Stimulated activated CD8-positive, alpha-beta memory T cell treated with anti-CD3 and anti-CD28 coated beads, Interleukin-15, amount 100 ng/mL, for 4 hours (primary cell): ENCODE measurements around the gene VWF.
"Not testable (repeated sequence)": the region's sequence is repeated elsewhere in the genome, so short reads cannot be mapped to it uniquely, and the experiment has no call there.

Experiments used
- DNase-seq, 2 donors: peaks; one replicate each; pipeline ENCODE4 v3.0.0-alpha.2; 2020; ENCODE audit warnings: low read depth in 2 of 2

VWF gene

DNA sequence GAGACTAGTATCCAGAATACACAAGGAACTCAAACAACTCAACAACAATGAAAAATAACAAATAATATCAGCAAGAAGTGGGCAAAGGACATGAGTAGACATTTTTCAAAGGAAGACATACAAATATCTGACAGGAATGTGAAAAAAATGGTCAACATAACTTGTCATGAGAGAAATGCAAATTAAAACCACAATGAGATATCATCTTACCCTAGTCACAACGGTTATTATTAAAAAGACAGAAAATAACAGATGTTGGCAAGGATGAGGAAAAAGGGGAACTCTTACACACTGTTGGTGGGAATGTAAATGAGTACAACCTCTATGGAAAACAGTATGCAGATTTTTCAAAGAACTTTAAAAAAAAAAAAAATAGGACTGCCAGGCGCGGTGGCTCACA lies 20.4 kb downstream of the VWF start:
- no peak for DNase-seq

DNA sequence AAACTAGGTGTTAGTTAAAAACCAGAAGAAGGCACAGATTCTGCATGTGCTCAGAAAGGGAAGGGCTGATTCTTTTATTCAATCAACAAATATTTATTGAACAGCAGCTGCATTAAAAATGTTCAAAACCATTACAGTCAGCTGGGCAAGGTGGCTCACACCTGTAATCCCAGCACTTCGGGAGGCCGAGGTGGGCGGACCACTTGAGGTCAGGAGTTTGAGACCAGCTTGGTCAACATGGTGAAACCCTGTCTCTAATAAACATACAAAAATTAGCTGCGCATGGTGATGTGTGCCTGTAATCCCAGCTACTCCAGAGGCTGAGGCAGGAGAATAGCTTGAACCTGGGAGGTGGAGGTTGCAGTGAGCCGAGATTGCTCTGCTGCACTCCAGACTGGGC lies 22.4 kb downstream of the VWF start:
- not testable (repeated sequence) for DNase-seq

DNA sequence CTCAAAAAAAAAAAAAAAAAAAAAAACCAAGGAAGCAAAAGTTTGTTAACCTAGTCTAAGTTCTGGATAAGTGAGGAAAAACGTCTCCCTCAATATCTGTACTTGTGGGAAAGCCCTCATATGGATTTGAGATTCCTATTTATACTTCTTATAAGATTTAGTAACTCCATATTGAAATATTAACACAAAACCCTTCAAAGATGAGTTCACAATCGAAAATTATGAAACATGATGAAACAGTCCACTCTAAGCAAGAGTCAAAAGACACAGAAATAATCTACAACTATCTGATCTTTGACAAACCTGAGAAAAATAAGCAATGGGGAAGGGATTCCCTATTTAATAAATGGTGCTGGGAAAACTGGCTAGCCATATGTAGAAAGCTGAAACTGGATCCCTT lies 25.2 kb downstream of the VWF start:
- DNase-seq = no peak

DNA sequence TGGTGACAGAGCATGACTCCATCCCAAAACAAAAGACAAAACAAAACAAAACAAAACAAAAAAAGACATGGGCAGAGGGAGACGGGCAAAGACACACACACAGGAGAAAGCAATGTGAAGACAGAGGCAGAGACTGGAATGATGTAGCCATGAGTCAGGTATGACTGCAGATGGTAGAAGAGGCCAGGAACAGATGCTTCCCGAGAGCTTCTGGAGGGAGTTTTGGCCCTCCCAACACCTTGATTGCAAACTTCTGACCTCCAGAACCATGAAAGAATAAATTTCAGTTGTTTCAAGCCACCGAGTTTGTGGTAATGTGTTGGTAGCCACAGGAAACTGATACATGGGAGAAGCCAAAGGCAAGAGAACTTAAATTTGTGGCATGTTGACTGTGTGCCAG lies 27.1 kb downstream of the VWF start:
- no peak for DNase-seq

DNA sequence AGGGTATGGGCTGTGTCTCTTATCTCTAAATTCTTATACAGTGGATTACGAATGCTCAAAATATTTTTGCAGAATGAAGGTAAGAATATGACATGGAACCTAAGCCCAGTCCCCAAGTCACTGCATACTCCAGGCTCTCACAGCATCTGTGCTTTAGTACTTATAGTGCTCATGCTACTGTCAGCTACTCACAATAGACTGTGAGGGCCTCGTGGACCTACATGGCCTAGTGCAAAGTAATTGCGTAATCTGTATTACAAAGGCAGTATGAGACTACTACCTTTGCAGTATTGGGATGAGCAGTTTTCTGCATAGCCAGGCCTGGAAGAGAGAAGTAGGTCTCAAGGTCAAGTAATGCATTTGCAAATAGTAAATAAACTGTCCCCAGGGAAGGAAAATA lies 27.9 kb downstream of the VWF start:
- no peak for DNase-seq

DNA sequence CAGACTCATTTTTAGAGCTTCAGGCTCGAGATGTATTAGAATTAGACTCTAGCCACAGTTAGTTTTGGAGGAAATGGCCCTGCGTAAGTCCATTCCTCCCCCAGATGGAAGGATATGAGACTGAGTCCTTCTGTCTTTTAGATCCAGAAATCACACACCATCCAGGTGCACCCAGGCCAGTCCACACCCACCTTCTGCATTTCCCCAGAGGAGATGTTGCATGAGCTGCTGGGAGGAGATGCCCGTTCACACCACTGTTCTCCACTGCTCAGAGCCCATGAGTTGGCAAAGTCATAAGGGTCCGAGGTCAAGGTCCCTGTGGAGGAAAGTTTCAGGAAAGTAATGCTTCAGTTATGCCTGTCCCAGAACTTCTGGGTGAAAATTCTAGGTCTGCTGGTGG lies 29.2 kb downstream of the VWF start:
- no peak for DNase-seq

DNA sequence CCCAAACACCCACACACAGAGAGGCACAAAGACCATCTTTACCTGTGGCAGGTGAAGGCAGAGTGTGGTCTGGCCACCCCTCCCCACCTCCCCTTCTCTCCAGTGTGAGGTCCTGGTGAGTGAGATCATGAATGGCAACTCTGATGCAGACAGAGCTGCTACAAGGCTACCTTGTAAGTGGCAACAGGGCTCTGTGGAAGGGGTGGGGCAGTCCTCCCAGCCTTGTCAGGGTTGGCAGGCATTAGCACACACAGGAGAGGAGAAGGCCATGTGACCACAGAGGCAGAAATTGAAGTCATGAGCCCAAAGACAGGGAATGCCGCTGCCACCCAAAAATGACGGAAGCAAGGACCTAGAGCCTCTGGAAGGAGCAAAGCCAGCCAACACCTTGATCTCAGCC lies 30.7 kb downstream of the VWF start:
- DNase-seq = no peak

DNA sequence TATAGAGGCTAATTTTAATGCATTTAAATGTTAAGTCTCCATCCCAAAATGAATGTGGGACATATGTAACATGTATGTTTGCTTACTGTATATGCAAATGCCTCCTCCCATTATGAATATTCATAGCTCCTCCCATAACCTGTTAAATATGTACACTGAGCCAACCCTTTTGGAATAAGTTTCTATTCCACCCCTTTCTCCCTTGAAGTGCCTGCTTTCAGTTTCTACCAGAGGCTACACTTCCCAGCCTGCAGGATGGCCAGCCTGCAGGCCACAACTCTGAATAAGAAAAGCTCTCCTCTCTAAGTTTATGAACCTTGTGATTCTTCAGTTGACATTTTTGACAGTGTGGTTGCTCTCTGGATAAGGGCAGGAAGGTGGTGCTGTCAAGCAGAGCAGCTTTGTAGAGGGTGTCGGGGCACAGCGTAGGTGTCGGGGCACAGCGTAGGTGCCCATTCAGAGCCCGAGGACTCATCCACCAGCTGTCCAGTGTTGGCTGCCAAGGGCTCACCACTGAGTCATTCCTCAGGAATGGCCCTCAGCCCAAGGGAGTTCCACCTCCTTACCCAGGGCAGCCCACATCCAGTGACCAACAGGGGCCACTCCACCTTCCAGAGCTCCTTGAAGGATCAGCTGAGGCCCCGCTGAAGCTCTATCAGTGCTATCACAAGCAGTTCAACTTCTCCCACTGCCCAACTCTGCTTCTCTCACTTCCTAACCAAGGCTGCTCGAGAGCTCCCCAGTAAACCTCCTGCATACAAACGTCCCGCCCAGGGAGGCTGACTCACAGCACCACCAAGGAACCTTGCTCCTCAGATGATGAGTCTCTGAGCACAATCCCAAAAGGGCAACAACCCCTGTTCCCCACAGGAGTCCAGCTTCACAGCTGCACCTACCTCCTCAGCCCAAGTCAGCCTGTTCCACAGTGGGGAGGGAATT lies 31.4 kb downstream of the VWF start:
- DNase-seq = no peak

DNA sequence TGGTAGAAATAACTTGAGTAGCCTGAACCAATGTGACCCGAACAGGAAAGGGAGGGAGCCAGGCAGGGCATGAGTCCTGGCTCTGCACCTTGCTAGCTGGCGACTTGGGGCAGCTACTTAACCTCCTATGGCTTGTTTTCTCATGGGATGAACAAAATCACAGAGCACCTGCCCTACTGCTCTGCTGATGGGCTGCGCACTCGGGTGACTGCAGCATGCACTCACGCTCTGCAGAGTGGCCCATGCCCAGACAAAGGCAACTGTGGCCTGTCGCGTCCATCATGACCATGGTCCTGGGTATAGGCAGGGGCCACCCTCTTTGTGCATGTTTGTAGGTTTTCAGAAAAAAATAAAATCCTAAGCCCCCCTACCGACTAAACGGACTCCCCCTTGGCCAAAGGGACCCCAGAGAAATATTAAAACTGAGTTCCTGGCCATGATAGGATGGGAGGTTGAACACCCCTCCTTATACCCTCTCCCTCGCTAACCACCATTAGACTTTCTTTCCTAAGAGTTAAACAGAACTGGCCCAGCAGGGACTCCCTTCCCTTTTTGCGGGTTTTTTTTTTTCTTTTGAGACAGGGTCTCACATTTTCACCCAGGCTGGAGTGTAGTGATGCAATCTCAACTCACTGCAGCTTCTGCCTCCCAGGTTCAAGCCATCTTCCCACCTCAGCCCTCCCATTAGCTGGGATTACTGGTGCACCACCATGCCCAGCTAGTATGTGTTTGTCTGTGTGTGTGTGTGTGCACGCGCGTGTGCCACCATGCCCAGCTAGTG lies 32.5 kb downstream of the VWF start:
- DNase-seq = no peak

DNA sequence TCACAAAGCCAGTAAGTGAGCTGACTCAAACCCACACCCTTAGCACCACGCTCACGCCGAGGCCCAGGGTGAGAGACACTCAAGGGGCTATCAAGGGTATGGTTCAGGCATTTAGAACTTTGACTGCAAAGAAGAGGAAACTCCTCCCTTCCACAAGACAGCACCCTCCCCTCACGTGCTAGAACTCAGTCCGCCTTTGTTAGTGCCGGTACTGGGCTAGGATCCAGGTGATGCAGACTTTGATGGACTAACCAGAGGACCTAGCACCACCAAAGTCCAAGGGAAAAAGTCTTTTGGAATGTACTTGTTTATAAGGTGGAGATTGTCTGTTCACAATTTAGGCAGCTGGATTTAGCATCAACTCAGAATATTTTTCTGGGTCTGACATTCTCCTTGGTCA lies 33.7 kb downstream of the VWF start:
- DNase-seq = no peak

DNA sequence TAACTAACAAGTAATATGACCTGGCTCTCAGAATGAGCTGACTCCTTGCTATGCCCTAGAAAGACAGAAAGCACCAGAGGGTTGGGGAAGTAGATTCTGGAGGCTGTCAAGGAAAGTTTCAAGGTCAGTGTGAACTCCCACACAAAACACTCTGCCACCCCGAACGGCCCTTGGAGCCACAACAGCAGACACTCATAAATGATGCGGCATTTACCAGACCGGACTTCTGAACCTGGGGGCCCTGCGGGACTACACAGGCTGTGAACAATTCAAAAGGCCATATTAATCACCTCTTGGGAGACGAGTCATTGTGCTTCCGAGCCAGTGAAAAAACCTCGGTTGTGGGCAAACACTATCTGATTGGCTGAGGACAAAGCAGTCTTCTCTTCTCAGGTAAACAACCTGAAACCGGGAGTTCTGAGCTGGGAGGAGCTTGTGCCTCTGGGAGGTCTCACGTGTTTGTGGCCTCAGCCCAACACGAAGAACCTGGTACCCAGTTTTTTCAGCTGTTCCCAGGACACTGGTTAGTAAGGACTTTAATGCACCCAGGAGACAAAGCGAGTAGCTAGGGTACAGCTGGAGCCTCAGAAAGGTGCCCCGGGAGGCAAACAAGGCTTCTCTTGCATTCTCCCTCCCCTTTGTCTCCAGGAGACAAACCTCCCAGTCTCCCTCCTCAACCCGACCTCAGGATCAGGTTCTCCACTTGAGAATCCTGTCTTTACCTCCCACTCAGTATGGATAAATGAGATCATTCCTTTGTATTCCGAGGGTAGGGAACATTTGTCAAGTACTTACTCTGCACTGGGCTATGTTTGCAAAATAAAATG lies 35.3 kb downstream of the VWF start:
- DNase-seq = no peak

DNA sequence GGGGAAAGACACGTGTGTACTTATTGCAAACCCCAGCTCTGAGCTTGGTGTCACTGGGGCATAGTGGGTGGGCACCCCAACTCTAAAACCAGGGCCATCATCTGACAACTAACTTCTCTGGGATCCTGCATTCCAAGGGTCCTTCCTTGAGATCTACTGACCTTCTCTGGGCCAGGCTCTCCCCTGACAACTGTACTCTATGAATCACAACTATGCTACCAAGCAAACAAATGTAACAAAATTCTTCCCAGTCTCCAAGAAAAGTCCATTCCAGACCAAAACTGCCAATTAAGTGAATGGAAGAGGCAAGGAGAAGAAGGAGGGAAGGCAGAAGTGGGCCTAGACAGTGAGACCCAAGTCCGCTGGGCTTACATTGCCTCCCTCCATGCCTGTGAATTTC lies 38.2 kb downstream of the VWF start:
- DNase-seq = no peak

DNA sequence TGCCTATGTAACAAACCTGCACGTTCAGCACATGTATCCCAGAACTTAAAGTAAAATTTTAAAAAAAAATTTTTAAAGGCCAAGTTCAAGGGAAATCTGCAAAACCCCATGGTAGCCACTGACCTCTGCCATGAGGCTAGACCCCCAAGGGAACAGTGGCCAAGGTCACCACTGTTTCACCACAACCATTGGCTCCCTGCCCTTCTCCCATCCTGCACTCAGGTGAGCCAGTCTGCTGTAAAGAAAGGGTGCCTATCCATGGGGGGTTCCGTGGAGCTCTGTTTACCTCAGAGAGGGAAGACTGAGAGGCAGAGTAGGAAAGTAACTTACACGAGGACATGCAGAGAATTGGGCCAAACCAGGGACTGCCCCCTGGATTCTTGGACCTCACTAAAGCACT lies 38.6 kb downstream of the VWF start:
- DNase-seq = no peak

DNA sequence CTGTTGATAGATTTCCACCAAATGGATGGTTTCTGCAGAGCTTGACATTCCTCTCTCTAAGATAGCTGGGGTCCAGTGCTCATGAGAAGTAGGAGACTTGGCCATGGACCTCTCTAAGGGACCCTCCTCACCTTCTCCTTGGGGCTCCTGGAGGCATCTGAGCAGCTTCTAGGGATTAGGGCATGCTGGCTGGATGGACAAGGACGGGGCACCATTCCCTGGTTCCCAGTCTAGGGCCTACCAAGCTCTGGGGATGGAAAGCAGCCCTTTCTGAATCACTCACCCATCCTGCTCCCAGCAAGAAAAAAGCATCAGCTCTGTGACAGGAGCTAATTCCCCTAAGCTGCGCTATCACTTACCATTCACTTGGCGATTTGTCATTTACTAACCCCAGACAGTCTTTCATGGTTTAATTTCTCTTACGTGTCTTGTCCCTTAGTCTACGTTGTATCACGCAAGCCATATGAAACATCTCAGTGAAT lies 39.5 kb downstream of the VWF start:
- DNase-seq = no peak

DNA sequence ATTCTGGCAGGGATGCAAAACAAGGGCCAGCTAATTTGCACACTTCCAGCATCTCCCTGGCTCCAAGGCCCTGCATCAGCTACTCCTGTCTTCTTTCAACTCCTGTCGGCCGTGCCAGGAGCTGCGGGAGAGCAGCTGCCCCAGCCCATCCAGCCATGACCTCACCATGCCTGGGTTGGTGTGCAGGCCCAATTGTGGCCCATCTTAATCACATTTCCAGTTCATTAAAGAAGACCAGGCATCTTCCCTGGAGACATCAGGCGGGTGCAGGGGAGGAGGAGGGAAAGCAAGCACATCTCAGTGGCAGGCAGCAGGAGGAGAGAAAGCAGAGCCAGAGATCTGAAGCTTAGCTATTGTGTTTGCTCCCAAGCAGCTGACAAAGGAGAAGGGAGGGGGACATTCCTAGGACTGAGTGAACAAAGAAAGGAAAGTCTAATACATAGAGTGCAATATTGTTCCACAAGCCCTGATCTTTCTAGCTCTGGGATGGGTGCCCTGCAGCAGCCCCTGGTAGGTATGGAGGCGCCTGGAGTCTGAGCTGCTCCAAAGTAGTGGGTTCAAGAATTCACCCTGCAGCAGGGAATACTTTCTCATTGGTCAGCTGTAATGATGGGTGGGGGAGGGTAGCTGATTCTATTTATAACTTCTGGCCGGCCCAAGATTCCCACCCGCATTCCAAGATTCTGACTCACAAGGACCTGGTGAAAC lies 40.1 kb downstream of the VWF start:
- no peak for DNase-seq

DNA sequence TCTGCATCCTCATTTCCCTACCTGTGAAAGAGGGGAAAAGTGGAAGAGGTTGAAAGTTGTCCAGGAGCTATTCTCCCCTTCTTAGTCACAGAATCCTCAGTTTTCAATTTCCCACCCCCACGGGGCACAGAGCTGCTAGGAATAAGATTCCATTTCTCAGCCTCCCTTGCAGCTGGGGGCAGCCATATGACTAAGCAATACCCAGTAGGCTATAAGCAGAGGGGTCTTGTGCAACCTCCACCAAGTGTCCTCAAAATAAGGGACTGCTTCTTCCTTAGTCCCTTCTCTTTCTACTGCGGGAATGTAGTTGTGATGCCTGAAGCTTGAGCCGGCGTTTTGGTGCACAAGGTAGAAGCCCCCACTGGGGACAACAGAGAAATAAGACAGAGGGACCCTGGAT lies 40.9 kb downstream of the VWF start:
- no peak for DNase-seq

DNA sequence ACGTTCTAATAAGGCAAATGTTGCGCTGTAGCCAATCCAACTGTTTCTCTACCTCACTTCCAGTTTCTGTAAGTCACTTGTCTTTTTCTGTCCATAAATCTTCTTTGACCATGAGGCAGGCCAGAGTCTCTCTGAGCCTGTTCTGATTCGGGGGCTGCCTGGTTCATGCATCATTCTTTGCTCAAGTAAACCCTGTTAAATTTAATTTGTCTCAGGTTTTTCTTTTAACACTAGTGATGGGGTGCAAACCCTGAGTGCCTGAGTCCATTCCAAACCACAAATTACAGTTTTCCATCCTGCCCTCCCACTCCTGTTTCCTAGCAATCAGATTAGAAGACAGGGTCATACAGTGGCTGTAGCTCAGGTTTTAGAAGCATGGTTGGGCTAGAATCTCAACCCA lies 41.9 kb downstream of the VWF start:
- DNase-seq = no peak

DNA sequence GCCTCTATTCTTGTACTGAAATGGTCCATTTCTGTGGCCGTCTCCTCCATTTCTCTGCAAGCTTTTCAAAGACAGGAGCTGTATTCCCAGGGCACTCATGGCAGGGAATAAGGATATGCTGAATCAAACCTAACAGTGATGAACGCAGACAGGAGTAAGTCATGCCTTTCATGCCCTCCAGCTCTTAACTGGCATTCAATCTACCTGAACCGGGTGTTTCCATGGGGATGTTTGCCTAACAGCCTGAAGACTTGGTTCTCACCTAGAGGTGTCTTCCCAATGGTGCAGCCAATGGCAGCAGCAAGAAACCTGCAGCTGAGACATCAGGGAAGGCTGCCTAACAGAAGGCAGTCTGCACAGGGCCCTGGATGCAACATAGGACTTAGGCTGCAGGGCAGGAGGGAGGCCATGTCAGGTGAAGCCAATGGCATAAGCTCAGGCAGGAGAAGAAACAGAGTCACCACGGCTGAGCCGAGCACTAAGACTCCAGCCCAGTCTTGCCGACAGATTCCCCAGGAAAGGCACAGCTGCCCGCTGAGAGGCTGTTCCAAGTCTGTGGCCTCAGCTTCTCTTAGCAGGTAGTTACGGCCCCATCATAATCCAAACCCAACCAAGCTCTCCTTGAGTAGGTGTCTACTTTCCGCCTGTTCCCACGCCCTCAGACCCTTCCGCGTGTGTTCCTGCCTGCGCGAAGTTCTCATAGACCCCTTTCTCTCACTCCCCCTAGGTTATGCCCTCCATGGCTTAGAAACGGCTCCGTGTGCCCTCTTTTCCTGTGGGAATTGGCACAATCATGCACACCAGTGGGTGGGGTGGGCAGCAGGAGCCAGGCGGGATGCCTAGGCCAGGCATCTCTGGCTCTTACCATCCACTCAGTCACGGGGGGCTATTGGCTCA lies 44.1 kb downstream of the VWF start:
- no peak for DNase-seq

DNA sequence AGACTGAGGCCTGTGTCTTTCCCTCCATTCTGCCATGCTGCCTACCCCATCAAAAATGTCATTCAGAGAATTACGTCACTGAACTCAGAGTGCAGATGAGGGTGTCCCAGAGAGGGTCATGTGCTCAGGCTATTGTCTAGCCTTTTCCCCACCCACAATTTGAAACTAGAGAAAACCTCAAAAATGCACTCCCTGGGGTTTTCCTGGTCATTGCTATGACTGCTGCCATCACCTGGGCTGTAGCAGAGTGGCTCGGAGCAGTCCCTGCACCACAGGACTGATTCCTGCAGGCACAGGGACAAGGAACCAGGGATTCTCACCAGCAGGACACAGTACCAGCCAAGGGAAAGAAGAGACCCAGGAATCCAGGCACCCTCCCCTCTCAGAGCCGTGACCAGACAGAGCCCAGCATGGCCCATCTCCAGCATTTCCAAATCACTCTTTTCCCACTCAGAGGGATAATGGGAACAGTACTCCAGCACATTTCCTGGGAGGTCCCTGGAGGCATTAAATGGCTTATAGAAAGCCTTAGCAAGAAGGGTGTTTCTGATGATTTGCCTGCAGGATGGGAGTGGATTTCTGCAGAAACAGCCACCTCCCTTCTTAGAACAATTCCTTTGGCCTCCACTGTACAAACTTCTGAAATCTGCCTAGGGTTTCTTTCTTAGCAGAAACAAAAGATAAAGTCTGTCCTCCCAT lies 45.9 kb downstream of the VWF start:
- DNase-seq = no peak

DNA sequence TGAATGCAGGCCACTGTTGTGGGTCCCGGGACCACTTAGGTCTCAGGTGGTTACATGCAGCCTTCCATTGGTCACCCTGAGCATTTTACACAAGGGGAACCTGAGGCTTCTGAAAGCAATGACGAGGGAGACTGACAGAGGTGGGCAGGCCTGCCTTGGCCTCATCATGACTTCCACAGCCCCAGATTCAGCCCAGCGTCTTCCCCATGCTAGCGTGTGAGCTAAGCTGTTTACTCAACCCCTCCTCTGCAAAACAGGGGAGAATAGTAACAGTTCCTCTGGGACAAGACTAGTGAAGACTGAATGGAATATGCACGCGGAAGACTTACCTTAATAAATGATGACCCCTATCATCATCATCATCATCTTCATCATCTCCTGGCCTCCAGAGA lies 46.8 kb downstream of the VWF start:
- no peak for DNase-seq
